ENCODE results near the gene ARL3.
A peak's percentile ranks its signal among the peaks of the same experiment; 100 is the strongest.
"Not testable (repeated sequence)": the region's sequence is repeated elsewhere in the genome, so short reads cannot be mapped to it uniquely, and the experiment has no call there.

ARL3 gene

GRCh38 chr10:102702742-102703141 lies 11.5 kb downstream of the ARL3 start:
- DNase-seq (ENCODE audit: low read depth): no peak

- DNase-seq (ENCODE audit: low read depth): no peak
These were observed 12.4 kb downstream of the ARL3 start for GRCh38 chr10:102701796-102702195.

- DNase-seq (ENCODE audit: low read depth): no peak
These were observed 12.9 kb downstream of the ARL3 start for GRCh38 chr10:102701272-102701671.

DNA sequence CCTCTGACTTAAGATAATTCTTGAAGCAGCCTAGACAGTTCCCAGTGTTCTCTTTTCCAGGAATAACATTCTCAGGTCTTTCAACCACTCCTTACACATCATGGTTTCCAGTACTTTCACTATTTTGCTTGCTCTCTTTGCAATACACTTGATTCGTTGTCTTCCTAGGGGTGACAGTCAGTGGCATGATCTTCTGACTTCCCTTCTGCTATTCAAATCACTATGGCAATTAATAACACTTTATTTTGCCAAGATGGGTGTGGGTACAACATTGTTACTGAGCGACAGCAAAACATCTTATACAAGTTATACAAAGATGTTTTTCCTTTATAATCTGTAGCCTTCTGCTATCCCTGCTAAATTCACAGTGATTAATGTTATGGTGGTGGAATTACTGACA lies 15.3 kb downstream of the ARL3 start:
- DNase-seq (ENCODE audit: low read depth): no peak

- no peak for DNase-seq (ENCODE audit: low read depth)
These were observed 17.5 kb downstream of the ARL3 start for GRCh38 chr10:102696736-102697135.

- not testable (repeated sequence) for DNase-seq (ENCODE audit: low read depth)
These were observed 18.8 kb downstream of the ARL3 start for GRCh38 chr10:102695401-102695800.

- no peak for DNase-seq (ENCODE audit: low read depth)
These were observed 22.7 kb downstream of the ARL3 start for GRCh38 chr10:102691285-102692066.

DNA sequence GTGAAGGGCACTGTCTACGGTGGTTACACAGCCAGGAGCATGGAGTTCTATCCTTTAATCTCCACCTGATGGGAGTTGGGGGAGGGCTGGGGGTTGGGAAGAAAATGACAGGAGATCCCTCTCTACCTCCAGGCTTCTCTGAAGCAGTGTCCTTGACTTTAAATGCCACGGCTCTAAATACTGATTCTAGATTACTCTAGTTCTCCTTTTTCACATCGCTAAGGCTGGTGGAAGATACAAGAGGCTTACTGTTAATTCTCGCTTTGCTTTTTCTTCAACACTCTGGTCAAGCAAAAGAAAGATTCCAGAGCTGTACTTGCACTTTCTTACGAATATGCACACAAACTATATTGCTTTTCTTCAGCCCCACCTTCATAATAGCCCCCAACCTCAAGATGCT lies 30.5 kb downstream of the ARL3 start:
- no peak for DNase-seq (ENCODE audit: low read depth)

- DNase-seq (ENCODE audit: low read depth): no peak
These were observed 31.2 kb downstream of the ARL3 start for GRCh38 chr10:102682981-102683380.

DNA sequence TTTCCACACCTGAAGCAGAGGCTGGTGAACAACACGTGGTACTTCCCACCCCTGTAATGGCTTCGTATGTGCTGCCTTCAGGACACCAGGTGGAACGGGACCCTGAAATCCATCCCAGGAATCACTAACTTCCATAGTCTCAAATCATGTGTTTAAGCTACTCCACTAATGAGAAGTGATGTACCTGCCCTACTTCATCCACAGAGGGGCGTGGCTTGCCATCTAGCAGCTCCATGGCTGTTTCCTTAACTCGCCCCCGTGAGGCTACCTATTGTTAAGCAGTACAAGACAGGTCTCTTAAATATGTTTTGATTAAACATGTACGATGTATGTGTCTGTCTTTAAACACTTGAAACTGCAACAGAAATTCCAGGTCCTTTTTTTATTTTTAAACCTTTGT lies 31.8 kb downstream of the ARL3 start:
- no peak for DNase-seq (ENCODE audit: low read depth)

DNA sequence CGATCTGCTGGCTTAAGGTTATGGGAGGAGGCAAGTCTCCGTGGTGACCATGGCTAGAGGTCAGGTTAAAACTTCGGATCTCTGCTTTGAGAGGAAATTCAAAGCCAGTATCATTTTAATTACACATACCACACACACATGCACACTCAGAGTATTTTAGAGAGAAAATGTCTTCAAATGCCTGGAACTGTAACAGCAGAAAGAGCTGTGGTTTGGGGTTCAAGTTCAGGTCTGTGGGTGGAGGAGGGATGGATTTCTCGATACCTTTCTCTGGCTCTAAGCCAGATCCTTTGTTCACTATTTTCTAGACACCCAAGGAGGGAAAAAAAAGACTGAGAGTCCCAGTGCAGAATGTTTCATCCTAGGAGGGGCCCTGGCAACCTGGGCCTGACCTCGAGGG lies 32.5 kb downstream of the ARL3 start:
- DNase-seq (ENCODE audit: low read depth): no peak

- DNase-seq (ENCODE audit: low read depth): no peak
These were observed 34.6 kb downstream of the ARL3 start for GRCh38 chr10:102679596-102679995.

- DNase-seq (ENCODE audit: low read depth): no peak
These were observed 35.3 kb downstream of the ARL3 start for GRCh38 chr10:102678842-102679289.

DNA sequence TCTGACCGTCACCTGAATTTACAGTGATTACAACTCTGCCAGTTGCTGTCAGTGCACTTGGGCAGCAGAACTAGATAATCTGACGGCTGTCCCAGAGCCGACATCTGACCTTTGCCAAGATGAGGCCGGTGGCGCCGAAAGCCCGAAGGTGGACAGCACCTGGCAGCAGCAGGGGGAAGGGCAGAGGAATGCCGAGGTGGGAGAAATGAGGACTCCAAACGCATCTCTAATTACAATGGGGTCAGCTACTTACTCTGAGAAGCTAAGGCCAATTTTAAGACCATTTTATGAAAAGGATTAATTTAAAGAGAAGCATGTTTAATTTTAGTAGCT lies 36.2 kb downstream of the ARL3 start:
- DNase-seq (ENCODE audit: low read depth): no peak

GRCh38 chr10:102677331-102678067 lies 36.7 kb downstream of the ARL3 start:
- DNase-seq (ENCODE audit: low read depth): no peak

- no peak for DNase-seq (ENCODE audit: low read depth)
These were observed 37.5 kb downstream of the ARL3 start for GRCh38 chr10:102676534-102677315.

DNA sequence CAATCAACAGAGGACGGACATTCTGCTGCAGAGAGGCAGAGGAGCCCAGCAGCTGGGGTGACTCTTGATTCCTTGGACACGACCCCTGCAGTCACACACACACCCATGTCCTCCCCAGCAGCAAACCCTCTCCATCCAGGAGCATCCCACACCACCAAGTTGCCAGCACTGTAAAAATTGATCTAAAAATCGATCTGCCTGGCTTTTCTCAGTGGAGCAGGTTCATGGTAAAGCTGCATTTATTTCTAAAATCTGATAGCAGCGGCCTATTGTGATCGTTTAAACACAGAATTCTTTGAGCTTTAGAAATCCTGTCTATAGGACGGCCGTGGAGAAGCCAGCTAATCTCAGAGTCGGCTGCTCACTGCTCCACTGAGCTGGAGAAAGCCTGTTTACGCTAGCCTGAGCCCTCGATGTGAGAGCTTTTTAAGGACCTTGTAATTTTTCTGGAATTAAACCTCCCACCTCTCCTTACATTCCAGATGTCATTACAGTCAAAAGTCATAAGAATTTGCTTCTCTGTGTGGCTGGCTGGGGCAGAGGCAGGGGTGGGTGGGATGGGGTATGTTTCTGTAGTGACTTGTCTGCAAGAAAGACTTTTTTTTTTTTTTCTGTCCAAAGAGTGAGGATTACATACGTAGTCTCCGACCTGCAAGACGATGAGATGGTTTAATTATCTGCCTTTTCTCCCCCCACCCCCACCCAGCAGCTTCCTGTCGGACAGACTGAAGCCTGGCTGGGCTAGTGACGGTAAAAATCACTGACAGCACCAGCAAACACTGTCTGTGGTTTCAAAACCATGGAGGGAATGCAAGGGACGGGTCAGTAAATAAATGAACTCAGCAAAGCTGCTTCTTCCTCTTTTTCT lies 38.3 kb downstream of the ARL3 start:
- DNase-seq (ENCODE audit: low read depth): no peak

- no peak for DNase-seq (ENCODE audit: low read depth)
These were observed 39.1 kb downstream of the ARL3 start for GRCh38 chr10:102675011-102675665.

DNA sequence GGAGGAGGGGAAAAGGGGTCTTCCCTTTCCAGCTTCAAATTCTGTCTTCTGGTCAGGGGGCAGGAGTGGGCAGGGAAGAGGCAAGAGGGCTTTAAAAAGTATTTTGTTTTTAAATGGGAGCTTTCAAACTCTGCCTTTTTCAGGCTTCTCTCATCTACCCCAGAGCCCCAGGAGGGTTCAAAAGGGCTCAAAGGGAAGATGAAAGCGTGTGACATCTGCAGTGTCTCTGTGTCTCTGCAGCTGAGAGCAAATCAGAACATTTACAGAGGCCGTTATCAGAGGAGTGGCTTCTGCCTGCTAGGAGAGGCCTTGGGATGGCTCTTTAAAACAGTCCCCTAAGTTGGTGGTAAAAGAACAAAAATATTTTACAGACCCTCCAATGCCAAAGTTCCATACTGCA lies 39.6 kb downstream of the ARL3 start:
- DNase-seq (ENCODE audit: low read depth): no peak

GRCh38 chr10:102673819-102674511 lies 40.2 kb downstream of the ARL3 start:
- peak; percentile 44 for DNase-seq (ENCODE audit: low read depth)

Measured in stimulated activated CD8-positive, alpha-beta memory T cell treated with anti-CD3 and anti-CD28 coated beads, Interleukin-4, amount 100 ng/mL, for 24 hours (primary cell).